Superior temporal gyrus (tissue), 1 donor: Measurements from ENCODE around the gene GOLPH3L.
"Not testable (repeated sequence)": the region's sequence is repeated elsewhere in the genome, so short reads cannot be mapped to it uniquely, and the experiment has no call there.

Experiments used
- DNase-seq: peaks from one replicate; pipeline ENCODE4 v3.0.0-alpha.2; 2016; ENCODE audit errors: extremely low spot score

GOLPH3L gene

GRCh38 chr1:150615346-150616201 lies 81.4 kb downstream of the GOLPH3L start:
- no peak for DNase-seq

DNA sequence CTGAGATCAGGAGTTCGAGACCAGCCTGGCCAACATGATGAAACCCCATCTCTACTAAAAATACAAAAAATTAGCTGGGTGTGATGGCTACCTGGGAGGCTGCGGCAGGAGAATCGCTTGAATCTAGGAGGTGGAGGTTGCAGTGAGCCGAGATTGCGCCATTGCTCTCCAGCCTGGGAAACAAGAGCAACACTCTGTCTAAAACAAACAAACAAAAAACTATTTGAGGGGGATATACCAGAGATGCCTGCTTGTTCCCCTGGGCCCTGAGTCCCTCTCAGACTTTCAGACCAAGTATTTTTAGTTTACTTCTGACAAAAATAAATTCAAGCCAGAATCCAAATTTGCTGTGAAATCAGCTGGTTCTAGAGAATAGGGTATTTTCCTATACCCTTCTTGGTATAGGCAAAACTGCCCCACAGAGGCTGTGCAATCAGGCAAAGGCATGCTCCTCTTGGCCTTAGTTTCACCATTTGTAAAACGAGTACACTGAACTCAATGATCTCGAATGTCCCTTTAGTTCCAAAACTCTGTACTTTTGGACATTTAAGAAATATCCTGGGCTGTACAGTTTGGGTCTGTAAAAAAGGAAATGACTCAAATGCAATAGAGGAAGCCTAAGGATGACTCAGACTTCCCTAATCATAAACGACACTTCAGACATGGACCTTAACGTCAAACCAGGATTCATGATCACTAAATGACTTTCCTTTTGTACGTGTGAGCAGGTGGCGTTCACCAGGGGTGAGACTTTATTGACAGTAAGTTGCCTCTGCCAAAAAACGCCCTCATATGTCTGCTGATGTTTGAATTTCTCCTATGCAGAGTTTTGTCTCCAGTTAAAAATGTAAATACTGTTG lies 83.7 kb downstream of the GOLPH3L start:
- peak; percentile 35 for DNase-seq

- no peak for DNase-seq
Measured at GRCh38 chr1:150612014-150612345, 85.0 kb downstream of the GOLPH3L start.

- DNase-seq: no peak
Measured at GRCh38 chr1:150610576-150610975, 86.4 kb downstream of the GOLPH3L start.

DNA sequence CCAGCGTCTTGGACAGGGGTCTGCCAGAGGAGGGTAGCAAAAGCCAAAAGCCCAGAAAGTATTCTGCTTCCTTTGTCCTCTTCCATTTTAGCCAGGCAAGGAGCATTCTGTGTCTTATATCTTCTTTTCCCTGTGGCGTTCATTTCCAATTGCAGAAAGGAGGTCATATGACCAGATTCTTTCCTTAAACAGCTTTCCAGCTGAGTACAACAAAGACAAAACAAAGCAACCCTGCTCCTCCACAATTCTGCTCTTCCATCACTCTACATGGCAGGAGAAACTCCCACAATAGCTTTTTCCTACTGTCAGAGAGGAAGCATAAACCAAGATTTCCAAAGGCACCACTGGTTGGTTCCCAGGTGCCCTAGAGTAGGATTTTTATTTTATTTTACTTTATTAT lies 87.2 kb downstream of the GOLPH3L start:
- DNase-seq: peak; percentile 30

- DNase-seq: no peak
Measured at GRCh38 chr1:150606463-150607142, 90.4 kb downstream of the GOLPH3L start.

DNA sequence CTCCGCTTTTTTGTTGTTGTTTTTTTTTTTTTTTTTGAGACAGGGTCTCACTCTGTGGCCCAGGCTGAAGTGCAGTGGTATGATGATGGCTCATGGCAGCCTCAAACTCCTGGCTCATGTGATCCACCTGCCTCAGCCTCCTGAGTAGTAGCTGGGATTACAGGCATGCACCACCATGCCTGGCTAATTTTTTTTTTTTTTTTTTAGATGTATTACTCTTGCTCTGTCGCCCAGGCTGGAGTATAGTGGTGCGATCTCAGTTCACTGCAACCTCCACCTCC lies 91.6 kb downstream of the GOLPH3L start:
- not testable (repeated sequence) for DNase-seq

- DNase-seq: no peak
Measured at GRCh38 chr1:150604226-150604588, 92.7 kb downstream of the GOLPH3L start.

GRCh38 chr1:150603711-150604110 lies 93.2 kb downstream of the GOLPH3L start:
- no peak for DNase-seq

GRCh38 chr1:150602372-150602771 lies 94.6 kb downstream of the GOLPH3L start:
- not testable (repeated sequence) for DNase-seq

DNA sequence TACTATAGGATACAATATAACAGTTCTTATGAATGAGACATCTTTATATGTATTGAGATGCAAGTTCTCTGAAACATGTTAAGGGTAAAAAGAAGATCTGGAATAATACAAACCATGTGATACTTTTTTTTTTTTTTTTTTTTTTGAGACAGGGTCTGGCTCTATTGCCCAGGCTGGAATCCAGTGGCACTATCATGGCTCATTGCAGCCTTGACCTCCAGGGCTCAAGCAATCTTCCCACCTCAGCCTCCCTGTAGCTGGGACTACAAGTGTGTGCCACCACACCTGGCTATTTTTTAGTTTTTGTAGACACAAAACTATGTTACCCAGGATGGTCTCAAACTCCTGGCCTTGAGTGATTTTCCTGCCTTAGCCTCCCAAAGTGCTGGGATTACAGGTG lies 95.4 kb downstream of the GOLPH3L start:
- DNase-seq: no peak

- DNase-seq: not testable (repeated sequence)
Measured at GRCh38 chr1:150598346-150598745, 98.6 kb downstream of the GOLPH3L start.

DNA sequence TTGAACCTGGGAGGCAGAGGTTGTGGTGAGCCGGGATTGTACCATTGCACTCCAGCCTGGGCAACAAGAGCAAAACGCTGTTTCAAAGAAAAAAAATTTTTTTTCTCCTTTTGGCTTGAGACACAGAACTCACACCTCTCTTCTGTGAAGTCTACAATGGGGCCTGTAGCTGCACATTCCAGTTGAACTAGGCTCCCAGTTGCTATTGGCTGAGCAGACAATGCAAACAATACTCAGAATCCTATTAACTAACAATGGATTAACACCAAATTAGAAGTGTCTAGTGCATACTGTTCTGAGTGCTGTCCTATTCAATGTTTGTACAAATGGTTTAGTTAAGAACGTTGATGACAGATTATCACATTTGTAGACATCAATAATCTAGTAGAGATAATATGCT lies 100.0 kb downstream of the GOLPH3L start:
- DNase-seq: no peak
